ENCODE results near the gene SERPINE1. TPM values are rescaled to one million over a fixed set of nuclear protein-coding genes. Genes with fewer than 3 reads are reported as not detected.
"Not testable (repeated sequence)": the region's sequence is repeated elsewhere in the genome, so short reads cannot be mapped to it uniquely, and the experiment has no call there.

SERPINE1 gene
- total RNA-seq, 2 experiments from 2014 or later, result 0.07 TPM; not detected in 1

GRCh38 chr7:101104799-101105198 is 22.1 kb upstream of the SERPINE1 start:
- DNase-seq, result no peak
- Mint-ChIP-seq H3K4me1 (ENCODE audit: low read depth) (peaks cover 8% of the 10 kb centered on the region), H3K36me3 (ENCODE audit: low read depth) (no peaks in the 10 kb centered on the region), H3K9me3 (no peaks in the 10 kb centered on the region), H3K4me3 (no peak overlapping the region), H3K27ac (no peak overlapping the region), H3K27me3 (ENCODE audit: low read depth) (peaks cover 18% of the 10 kb centered on the region)
- intact Hi-C loops (cut with micrococcal nuclease), result no loop called here
- CTCF ChIA-PET, result interaction anchor here (0.6 to 1.2 kb wide), 3 partner anchors 10 to 65 kb away, joined by 3 to 4 read pairs (median 3); no protein-coding TSS in a partner anchor

- peaks cover 18% of the 10 kb centered on the region for H3K27me3 Mint-ChIP-seq (ENCODE audit: low read depth)
- CTCF ChIA-PET, result interaction anchor here (0.6 to 1.2 kb wide), 3 partner anchors 11 to 65 kb away, joined by 3 to 4 read pairs (median 3); no protein-coding TSS in a partner anchor
- not testable (repeated sequence) for H3K4me1 Mint-ChIP-seq (ENCODE audit: low read depth)
Measured at GRCh38 chr7:101105248-101105647, 21.7 kb upstream of the SERPINE1 start.

GRCh38 chr7:101106386-101106785 is 20.5 kb upstream of the SERPINE1 start:
- Mint-ChIP-seq H3K9me3 (no peaks in the 10 kb centered on the region), H3K27ac (no peak overlapping the region), H3K4me1 (ENCODE audit: low read depth) (no peaks in the 10 kb centered on the region), H3K27me3 (ENCODE audit: low read depth) (peaks cover 14% of the 10 kb centered on the region), H3K36me3 (ENCODE audit: low read depth) (no peaks in the 10 kb centered on the region), H3K4me3 (no peak overlapping the region)
- intact Hi-C loops (cut with micrococcal nuclease), result no loop called here
- DNase-seq, result no peak
- CTCF ChIA-PET, result no interaction called here

More at GRCh38 chr7:101105248-101105647, 21.7 kb upstream of the SERPINE1 start:
- intact Hi-C loops (cut with micrococcal nuclease); H3K4me3 Mint-ChIP-seq; H3K36me3 Mint-ChIP-seq (ENCODE audit: low read depth); H3K9me3 Mint-ChIP-seq; DNase-seq; H3K27ac Mint-ChIP-seq: not testable (repeated sequence)

GRCh38 chr7:101108330-101108857 is 18.5 kb upstream of the SERPINE1 start:
- CTCF ChIA-PET, result interaction anchor here (2.1 kb wide), 1 partner anchor 36 kb away, joined by 6 read pairs; no protein-coding TSS in a partner anchor
- Mint-ChIP-seq H3K4me1 (ENCODE audit: low read depth) (no peaks in the 10 kb centered on the region), H3K4me3 (no peak overlapping the region)

GRCh38 chr7:101108961-101109360 is 17.9 kb upstream of the SERPINE1 start:
- Mint-ChIP-seq H3K27ac (no peak overlapping the region), H3K4me1 (ENCODE audit: low read depth) (no peaks in the 10 kb centered on the region), H3K9me3 (no peaks in the 10 kb centered on the region), H3K4me3 (no peak overlapping the region), H3K27me3 (ENCODE audit: low read depth) (peaks cover 4% of the 10 kb centered on the region), H3K36me3 (ENCODE audit: low read depth) (no peaks in the 10 kb centered on the region)
- no peak for DNase-seq
- CTCF ChIA-PET, result interaction anchor here (2.1 kb wide), 1 partner anchor 35 kb away, joined by 6 read pairs; no protein-coding TSS in a partner anchor
- intact Hi-C loops (cut with micrococcal nuclease), result no loop called here

More at GRCh38 chr7:101108330-101108857, 18.5 kb upstream of the SERPINE1 start:
- peaks cover 7% of the 10 kb centered on the region for H3K27me3 Mint-ChIP-seq (ENCODE audit: low read depth)
- intact Hi-C loops (cut with micrococcal nuclease), result no loop called here
- H3K27ac Mint-ChIP-seq, result no peak overlapping the region
- no peak for DNase-seq
- H3K36me3 Mint-ChIP-seq (ENCODE audit: low read depth), result no peaks in the 10 kb centered on the region
- no peaks in the 10 kb centered on the region for H3K9me3 Mint-ChIP-seq

GRCh38 chr7:101109368-101109767 is 17.5 kb upstream of the SERPINE1 start:
- H3K4me3 Mint-ChIP-seq, result no peak overlapping the region
- H3K27ac Mint-ChIP-seq, result no peak overlapping the region
- DNase-seq, result no peak
- CTCF ChIA-PET, result interaction anchor here (2.1 kb wide), 1 partner anchor 35 kb away, joined by 6 read pairs; no protein-coding TSS in a partner anchor
- H3K36me3 Mint-ChIP-seq (ENCODE audit: low read depth), result no peaks in the 10 kb centered on the region
- intact Hi-C loops (cut with micrococcal nuclease), result no loop called here
- H3K27me3 Mint-ChIP-seq (ENCODE audit: low read depth), result peaks cover 4% of the 10 kb centered on the region
- H3K4me1 Mint-ChIP-seq (ENCODE audit: low read depth), result no peaks in the 10 kb centered on the region
- H3K9me3 Mint-ChIP-seq, result no peaks in the 10 kb centered on the region

- no peak for DNase-seq
- Mint-ChIP-seq H3K4me1 (ENCODE audit: low read depth) (no peaks in the 10 kb centered on the region), H3K27me3 (ENCODE audit: low read depth) (peaks cover 4% of the 10 kb centered on the region), H3K36me3 (ENCODE audit: low read depth) (no peaks in the 10 kb centered on the region), H3K9me3 (no peaks in the 10 kb centered on the region), H3K27ac (no peak overlapping the region), H3K4me3 (no peak overlapping the region)
- CTCF ChIA-PET, result interaction anchor here (1.9 kb wide), 1 partner anchor 32 kb away, joined by 5 read pairs; no protein-coding TSS in a partner anchor
- intact Hi-C loops (cut with micrococcal nuclease), result no loop called here
Measured at GRCh38 chr7:101111261-101111660, 15.6 kb upstream of the SERPINE1 start.

- H3K27ac Mint-ChIP-seq, result no peak overlapping the region
- no peaks in the 10 kb centered on the region for H3K4me1 Mint-ChIP-seq (ENCODE audit: low read depth)
- no peak for DNase-seq
- H3K36me3 Mint-ChIP-seq (ENCODE audit: low read depth), result no peaks in the 10 kb centered on the region
- H3K9me3 Mint-ChIP-seq, result no peaks in the 10 kb centered on the region
- CTCF ChIA-PET, result interaction anchor here (0.7 kb wide), 1 partner anchor 35 kb away, joined by 3 read pairs; no protein-coding TSS in a partner anchor
- intact Hi-C loops (cut with micrococcal nuclease), result no loop called here
- H3K27me3 Mint-ChIP-seq (ENCODE audit: low read depth), result peaks cover 4% of the 10 kb centered on the region
- H3K4me3 Mint-ChIP-seq, result no peak overlapping the region
Measured at GRCh38 chr7:101112233-101112632, 14.7 kb upstream of the SERPINE1 start.

- intact Hi-C loops (cut with micrococcal nuclease); H3K4me3 Mint-ChIP-seq; H3K9me3 Mint-ChIP-seq; H3K36me3 Mint-ChIP-seq (ENCODE audit: low read depth); DNase-seq; H3K27me3 Mint-ChIP-seq (ENCODE audit: low read depth); H3K4me1 Mint-ChIP-seq (ENCODE audit: low read depth); H3K27ac Mint-ChIP-seq: not testable (repeated sequence)
- CTCF ChIA-PET, result interaction anchor here (0.6 kb wide), 1 partner anchor 12 kb away, joined by 4 read pairs; no protein-coding TSS in a partner anchor
Measured at GRCh38 chr7:101113140-101113539, 13.8 kb upstream of the SERPINE1 start.

GRCh38 chr7:101113836-101114235 is 13.1 kb upstream of the SERPINE1 start:
- Mint-ChIP-seq H3K27ac (no peak overlapping the region), H3K4me1 (ENCODE audit: low read depth) (no peaks in the 10 kb centered on the region), H3K9me3 (no peaks in the 10 kb centered on the region), H3K4me3 (no peak overlapping the region), H3K27me3 (ENCODE audit: low read depth) (no peaks in the 10 kb centered on the region), H3K36me3 (ENCODE audit: low read depth) (no peaks in the 10 kb centered on the region)
- DNase-seq, result no peak
- intact Hi-C loops (cut with micrococcal nuclease), result no loop called here
- CTCF ChIA-PET, result interaction anchor here (0.5 to 0.6 kb wide), 2 partner anchors 12 to 39 kb away, joined by 3 to 4 read pairs; no protein-coding TSS in a partner anchor

GRCh38 chr7:101114492-101114891 is 12.4 kb upstream of the SERPINE1 start:
- CTCF ChIA-PET, result no interaction called here
- no peaks in the 10 kb centered on the region for H3K9me3 Mint-ChIP-seq
- intact Hi-C loops (cut with micrococcal nuclease), result no loop called here

GRCh38 chr7:101115215-101115614 is 11.7 kb upstream of the SERPINE1 start:
- Mint-ChIP-seq H3K4me3 (no peak overlapping the region), H3K4me1 (ENCODE audit: low read depth) (no peaks in the 10 kb centered on the region), H3K27me3 (ENCODE audit: low read depth) (peaks cover 7% of the 10 kb centered on the region), H3K27ac (no peak overlapping the region), H3K9me3 (no peaks in the 10 kb centered on the region), H3K36me3 (ENCODE audit: low read depth) (no peaks in the 10 kb centered on the region)
- no peak for DNase-seq
- CTCF ChIA-PET, result no interaction called here
- intact Hi-C loops (cut with micrococcal nuclease), result no loop called here

More at GRCh38 chr7:101114492-101114891, 12.4 kb upstream of the SERPINE1 start:
- Mint-ChIP-seq H3K27me3 (ENCODE audit: low read depth) (peaks cover 3% of the 10 kb centered on the region), H3K4me3 (no peak overlapping the region), H3K4me1 (ENCODE audit: low read depth) (no peaks in the 10 kb centered on the region), H3K36me3 (ENCODE audit: low read depth) (no peaks in the 10 kb centered on the region), H3K27ac (no peak overlapping the region)
- no peak for DNase-seq

- Mint-ChIP-seq H3K4me3 (no peak overlapping the region), H3K9me3 (no peaks in the 10 kb centered on the region), H3K36me3 (ENCODE audit: low read depth) (no peaks in the 10 kb centered on the region), H3K4me1 (ENCODE audit: low read depth) (peaks cover under 1% of the 10 kb centered on the region), H3K27me3 (ENCODE audit: low read depth) (peaks cover 12% of the 10 kb centered on the region), H3K27ac (no peak overlapping the region)
- CTCF ChIA-PET, result interaction anchor here (1.7 kb wide), 1 partner anchor 27 kb away, joined by 6 read pairs; no protein-coding TSS in a partner anchor
- intact Hi-C loops (cut with micrococcal nuclease), result no loop called here
- DNase-seq, result no peak
Measured at GRCh38 chr7:101116898-101117297, 10.0 kb upstream of the SERPINE1 start.

Data from activated naive CD4-positive, alpha-beta T cell treated with anti-CD3 and anti-CD28 coated beads for 36 hours (primary cell).